ENCODE results near the gene ATP2A2.
"Not testable (repeated sequence)": the region's sequence is repeated elsewhere in the genome, so short reads cannot be mapped to it uniquely, and the experiment has no call there.

The ATP2A2 gene

GRCh38 chr12:110343736-110344555 lies 62.9 kb downstream of the ATP2A2 start:
- no peak for DNase-seq

- no peak for DNase-seq
These were observed 63.6 kb downstream of the ATP2A2 start for GRCh38 chr12:110344657-110345056.

GRCh38 chr12:110345176-110345661 lies 64.2 kb downstream of the ATP2A2 start:
- no peak for DNase-seq

- DNase-seq, result no peak
These were observed 64.9 kb downstream of the ATP2A2 start for GRCh38 chr12:110345963-110346362.

GRCh38 chr12:110347767-110348166 lies 66.7 kb downstream of the ATP2A2 start:
- DNase-seq, result no peak

GRCh38 chr12:110348431-110349059 lies 67.5 kb downstream of the ATP2A2 start:
- no peak for DNase-seq

- no peak for DNase-seq
These were observed 68.0 kb downstream of the ATP2A2 start for GRCh38 chr12:110349096-110349495.

- no peak for DNase-seq
These were observed 68.6 kb downstream of the ATP2A2 start for GRCh38 chr12:110349514-110350151.

- DNase-seq, result no peak
These were observed 70.1 kb downstream of the ATP2A2 start for GRCh38 chr12:110351119-110351518.

- no peak for DNase-seq
These were observed 71.4 kb downstream of the ATP2A2 start for GRCh38 chr12:110352401-110352800.

- DNase-seq, result no peak
These were observed 72.3 kb downstream of the ATP2A2 start for GRCh38 chr12:110353211-110353965.

- DNase-seq, result no peak
These were observed 73.2 kb downstream of the ATP2A2 start for GRCh38 chr12:110354172-110354780.

- DNase-seq, result no peak
These were observed 74.0 kb downstream of the ATP2A2 start for GRCh38 chr12:110355073-110355472.

GRCh38 chr12:110358384-110359097 lies 77.5 kb downstream of the ATP2A2 start:
- not testable (repeated sequence) for DNase-seq

- no peak for DNase-seq
These were observed 80.2 kb downstream of the ATP2A2 start for GRCh38 chr12:110361216-110361615.

GRCh38 chr12:110365489-110366320 lies 84.7 kb downstream of the ATP2A2 start:
- DNase-seq, result no peak

- no peak for DNase-seq
These were observed 85.5 kb downstream of the ATP2A2 start for GRCh38 chr12:110366321-110367142.

- DNase-seq, result no peak
These were observed 86.3 kb downstream of the ATP2A2 start for GRCh38 chr12:110367181-110367864.

- DNase-seq, result no peak
These were observed 88.9 kb downstream of the ATP2A2 start for GRCh38 chr12:110369992-110370391.
